IMR-90 (cell line): ENCODE measurements around the gene CCSER1. TPM values are rescaled to one million over a fixed set of nuclear protein-coding genes. Genes with fewer than 3 reads are reported as not detected.

ENCODE experiments used
- ATAC-seq: fragments of 200-7000 bp; cut with Tn5 transposase; 2 replicates; pipeline ENCODE4 v1.9.1; 2020; ENCODE audit warnings: low read depth, mild to moderate bottlenecking, moderate library complexity
- BruUV-seq: library from RNA; stranded (reverse); fragments of 400-500 nt; replicated peaks from 2 replicates; lab custom pipeline; 2021; lab: Mats Ljungman, UMichigan
- CTCF ChIA-PET: fragments of 300-600 bp; formaldehyde crosslinking; extraction: SDS; loops from one replicate; lab custom pipeline; 2021; ENCODE audit warnings: antibody characterized with exemption; lab: Yijun Ruan, JAX
- POLR2A ChIA-PET: fragments of 300-600 bp; sonication (Branson Sonifier 250); formaldehyde crosslinking; loops from one replicate; lab custom pipeline; 2022; ENCODE audit warnings: antibody characterized with exemption; ENCODE audit not compliant: unreplicated experiment; lab: Charles Lee
- DNase-seq: peaks from one replicate; pipeline ENCODE4 v3.0.0; 2013
- H2AFZ ChIP-seq: replicated peaks from 2 replicates; pipeline ENCODE3; 2013; ENCODE audit warnings: low read length, mild to moderate bottlenecking; ENCODE audit not compliant: poor library complexity
- H2AK5ac ChIP-seq: 2 replicates; pipeline ENCODE4 v1.6.1; 2013; ENCODE audit warnings: low read depth, low read length, inconsistent platforms
- H2AK9ac ChIP-seq: replicated peaks from 2 replicates; pipeline ENCODE3; 2013; ENCODE audit warnings: mild to moderate bottlenecking, low read depth, low read length, moderate library complexity; ENCODE audit not compliant: poor library complexity
- H2BK120ac ChIP-seq: 2 replicates; pipeline ENCODE4 v1.6.1; 2013; ENCODE audit warnings: low read depth, low read length, inconsistent platforms
- H2BK15ac ChIP-seq: 3 replicates; pipeline ENCODE4 v1.6.1; 2013; ENCODE audit warnings: low read depth, low read length, inconsistent platforms
- H2BK20ac ChIP-seq: 2 replicates; pipeline ENCODE4 v1.6.1; 2013; ENCODE audit warnings: low read depth, mild to moderate bottlenecking, inconsistent platforms, low read length, moderate library complexity
- H2BK5ac ChIP-seq: 2 replicates; pipeline ENCODE4 v1.6.1; 2013; ENCODE audit warnings: mild to moderate bottlenecking, low read depth, low read length, inconsistent platforms; ENCODE audit not compliant: poor library complexity, severe bottlenecking
- H3K14ac ChIP-seq: replicated peaks from 2 replicates; pipeline ENCODE4 v1.6.1; 2013; ENCODE audit warnings: low read depth, low read length, inconsistent platforms
- H3K18ac ChIP-seq: 2 replicates; pipeline ENCODE4 v1.6.1; 2013; ENCODE audit warnings: low read depth, low read length, control low read depth
- H3K23ac ChIP-seq: 2 replicates; pipeline ENCODE4 v1.6.1; 2013; ENCODE audit warnings: low read depth, low read length, inconsistent platforms
- H3K27ac ChIP-seq: 2 replicates; pipeline ENCODE4 v1.5.1; 2013; ENCODE audit warnings: mild to moderate bottlenecking, control low read depth, low read length; ENCODE audit not compliant: insufficient read depth
- H3K27me3 ChIP-seq: 2 replicates; pipeline ENCODE4 v1.6.1; 2013; ENCODE audit warnings: low read length; ENCODE audit not compliant: control insufficient read depth, insufficient read depth
- H3K36me3 ChIP-seq: 2 replicates; pipeline ENCODE4 v1.6.1; 2013; ENCODE audit warnings: low read length, mixed read lengths; ENCODE audit not compliant: control insufficient read depth, insufficient read depth
- H3K4ac ChIP-seq: 2 replicates; pipeline ENCODE4 v1.6.1; 2013; ENCODE audit warnings: low read depth, low read length, inconsistent platforms
- H3K4me1 ChIP-seq: 2 replicates; pipeline ENCODE4 v1.6.1; 2013; ENCODE audit warnings: low read length, mixed read lengths; ENCODE audit not compliant: control insufficient read depth, insufficient read depth
- H3K4me2 ChIP-seq: 2 replicates; pipeline ENCODE4 v1.6.1; 2013; ENCODE audit warnings: low read depth, mild to moderate bottlenecking, control low read depth, low read length, moderate library complexity
- H3K4me3 ChIP-seq: 2 replicates; pipeline ENCODE4 v1.5.1; 2013; ENCODE audit warnings: low read depth, mild to moderate bottlenecking, control low read depth, low read length, moderate library complexity; ENCODE audit not compliant: insufficient read depth
- H3K56ac ChIP-seq: 2 replicates; pipeline ENCODE4 v1.6.1; 2013; ENCODE audit warnings: low read length, inconsistent platforms; ENCODE audit not compliant: insufficient read depth; ENCODE audit errors: extremely low read depth
- H3K79me1 ChIP-seq, 2 experiments: 2 replicates each; pipeline ENCODE4 v1.6.1; 2013; ENCODE audit warnings: low read length in 2 of 2, inconsistent platforms in 1 of 2, low read depth in 1 of 2
- H3K9ac ChIP-seq: 2 replicates; pipeline ENCODE4 v1.6.1; 2013; ENCODE audit warnings: low read depth, low read length, control low read depth
- H3K9me1 ChIP-seq: 2 replicates; pipeline ENCODE4 v1.6.1; 2013; ENCODE audit warnings: low read length, inconsistent platforms; ENCODE audit not compliant: insufficient read depth
- H3K9me3 ChIP-seq: 2 replicates; pipeline ENCODE4 v1.6.1; 2013; ENCODE audit warnings: low read length; ENCODE audit not compliant: control insufficient read depth, insufficient read depth
- H4K20me1 ChIP-seq: 2 replicates; pipeline ENCODE4 v1.6.1; 2013; ENCODE audit warnings: low read length, inconsistent platforms; ENCODE audit not compliant: insufficient read depth
- H4K5ac ChIP-seq: 2 replicates; pipeline ENCODE4 v1.6.1; 2013; ENCODE audit warnings: mild to moderate bottlenecking, low read depth, low read length, control low read depth
- H4K8ac ChIP-seq, 2 experiments: 2 replicates each; pipeline ENCODE4 v1.6.1; 2013; ENCODE audit warnings: low read depth in 2 of 2, low read length in 2 of 2, control low read depth in 1 of 2, inconsistent platforms in 1 of 2
- H4K91ac ChIP-seq: 2 replicates; pipeline ENCODE4 v1.6.1; 2013; ENCODE audit warnings: low read depth, low read length, inconsistent platforms; ENCODE audit not compliant: insufficient read depth
- BHLHE40 ChIP-seq: fragments of 150-350 bp; IDR thresholded peaks from 2 replicates; pipeline ENCODE4 v1.6.1; 2016; ENCODE audit warnings: mild to moderate bottlenecking, low read depth, low read length
- CHD1 ChIP-seq: IDR thresholded peaks from 2 replicates; pipeline ENCODE4 v1.6.1; 2012; ENCODE audit warnings: low read depth, low read length, improper control_type of control experiment
- CTCF ChIP-seq: conservative IDR thresholded peaks from 2 replicates; pipeline ENCODE4 v1.5.1; 2012; ENCODE audit warnings: mild to moderate bottlenecking, low read depth, low read length, improper control_type of control experiment
- MAFK ChIP-seq: IDR thresholded peaks from 2 replicates; pipeline ENCODE4 v1.6.1; 2012; ENCODE audit warnings: low read depth, low read length, improper control_type of control experiment
- RCOR1 ChIP-seq: IDR thresholded peaks from 2 replicates; pipeline ENCODE4 v1.6.1; 2012; ENCODE audit warnings: mild to moderate bottlenecking, low read length, improper control_type of control experiment; ENCODE audit not compliant: insufficient replicate concordance
- RFX5 ChIP-seq: IDR thresholded peaks from 2 replicates; pipeline ENCODE4 v1.8.0; 2012; ENCODE audit warnings: low read depth, mild to moderate bottlenecking, low read length, moderate library complexity
- USF2 ChIP-seq: fragments of 150-350 bp; IDR thresholded peaks from 2 replicates; pipeline ENCODE4 v1.6.1; 2017; ENCODE audit warnings: mild to moderate bottlenecking, antibody characterized with exemption, low read length, low read depth
- dilution Hi-C: fragments of 300-500 bp; cut with HindIII; formaldehyde crosslinking; loops from one replicate; pipeline ENCODE4 v1.14.3; 2018; ENCODE audit warnings: low sequenced_read_pairs; ENCODE audit not compliant: unreplicated experiment
- in situ Hi-C: fragments of 300-500 bp; cut with MboI; formaldehyde crosslinking; loops from 3 replicates; pipeline ENCODE4 v1.14.3; 2019; ENCODE audit warnings: low sequenced_read_pairs, inconsistent platforms, mixed read lengths
- intact Hi-C: fragments of 100-400 bp; cut with micrococcal nuclease; formaldehyde crosslinking; loops from 2 replicates; pipeline ENCODE4 v1.10.0; 2022
- polyA plus RNA-seq, 3 experiments: library from polyadenylated mRNA; depleted of rRNA; stranded (reverse); fragments of >200 nt; gene quantifications; 2 replicates each; pipeline ENCODE4 v1.2.3, GENCODE V29; 2012; ENCODE audit warnings: low replicate concordance in 1 of 3
- total RNA-seq: library from RNA; depleted of rRNA; stranded (reverse); fragments of >200 nt; gene quantifications from 2 replicates; pipeline ENCODE4 v1.2.3, GENCODE V29; 2012

The CCSER1 gene
- total and polyA plus RNA-seq, 2 of the 4 experiments (the other 2 are of a cell fraction): not detected

GRCh38 chr4:90124276-90124675 lies 2.9 kb upstream of the CCSER1 start:
- BruUV-seq: no TSS peak
- H2AK9ac ChIP-seq: no peak overlapping the region
- H2AK5ac ChIP-seq: no peak overlapping the region
- H3K79me1 ChIP-seq: no peaks in the 10 kb centered on the region
- H3K9ac ChIP-seq: no peak overlapping the region
- H3K9me3 ChIP-seq: no peaks in the 10 kb centered on the region
- H3K27me3 ChIP-seq: peaks cover 8% of the 10 kb centered on the region; the same call in 1 of the 2 replicates
- ChIA-PET POLR2A (no interaction called here), CTCF (no interaction called here)
- H2BK5ac ChIP-seq: no peak overlapping the region
- H3K56ac ChIP-seq: no peak overlapping the region
- no peak overlapping the region for H3K18ac ChIP-seq
- no peak overlapping the region for H3K27ac ChIP-seq
- no peaks in the 10 kb centered on the region for H3K9me1 ChIP-seq
- no peak overlapping the region for H4K5ac ChIP-seq
- dilution Hi-C loops (no loop called here), in situ Hi-C loops (no loop called here), intact Hi-C loops (no loop called here)
- H3K4me1 ChIP-seq: no peaks in the 10 kb centered on the region
- no peak overlapping the region for H4K91ac ChIP-seq
- H2BK120ac ChIP-seq: no peak overlapping the region
- H3K36me3 ChIP-seq: no peaks in the 10 kb centered on the region
- H3K23ac ChIP-seq: no peak overlapping the region
- TF ChIP-seq BHLHE40 (no peak), USF2 (no peak), MAFK (no peak), RCOR1 (no peak), CHD1 (no peak), RFX5 (no peak), CTCF (no peak)
- H4K8ac ChIP-seq: no peak overlapping the region
- no peak overlapping the region for H3K4me2 ChIP-seq
- H2BK15ac ChIP-seq: no peak overlapping the region
- H3K14ac ChIP-seq: no peak overlapping the region
- no peak for DNase-seq
- H2AFZ ChIP-seq: no peak overlapping the region
- H4K20me1 ChIP-seq: no peaks in the 10 kb centered on the region
- H3K4ac ChIP-seq: no peak overlapping the region
- H2BK20ac ChIP-seq: no peak overlapping the region
- no peak for ATAC-seq
- H3K4me3 ChIP-seq: no peak overlapping the region
